HepG2 (cell line): ENCODE measurements around the gene MRPL54. TPM values are rescaled to one million over a fixed set of nuclear protein-coding genes. Genes with fewer than 3 reads are reported as not detected.

Experiments used
- ATAC-seq: fragments of 200-7000 bp; cut with Tn5 transposase; 3 replicates; pipeline ENCODE4 v1.9.1; 2020; ENCODE audit warnings: mild to moderate bottlenecking, moderate library complexity
- BruUV-seq: library from RNA; stranded (reverse); fragments of 400-500 nt; replicated peaks from 2 replicates; lab custom pipeline; 2021; lab: Mats Ljungman, UMichigan
- CTCF ChIA-PET: fragments of 300-600 bp; formaldehyde crosslinking; extraction: SDS; loops from one replicate; lab custom pipeline; 2021; ENCODE audit warnings: low total read pairs, inconsistent platforms, low intra/inter-chr PET ratio; lab: Yijun Ruan, JAX
- POLR2A ChIA-PET: fragments of 350-600 bp; sonication (Branson Sonifier 250); formaldehyde crosslinking; loops from one replicate; lab custom pipeline; 2020; ENCODE audit warnings: antibody characterized with exemption, inconsistent platforms; lab: Yijun Ruan, JAX
- DNase-seq: peaks from one replicate; pipeline ENCODE4 v3.0.0-alpha.2; 2015; ENCODE audit warnings: low spot score
- FAIRE-seq: peaks from 3 replicates; lab custom pipeline; 2011; peaks lifted over from hg19 to GRCh38; lab: Jason Lieb, UNC
- H2AFZ ChIP-seq: one replicate; pipeline ENCODE4 v1.6.1; 2011; ENCODE audit warnings: low read length, inconsistent platforms
- H3K27ac ChIP-seq: fragments of 300-600 bp; 3 replicates; pipeline ENCODE4 v1.8.0; 2011; ENCODE audit warnings: mixed run types, mild to moderate bottlenecking, mixed read lengths, low read length, inconsistent platforms; ENCODE audit not compliant: insufficient read depth; ENCODE audit errors: extremely low read length
- H3K27me3 ChIP-seq, 2 experiments: fragments of 200-600 bp in 1 of 2; 2 replicates in 1 of 2; 3 replicates in 1 of 2; pipeline versions ENCODE4 v1.6.0 to v1.8.0; 2011; ENCODE audit warnings: low read length in 2 of 2, mild to moderate bottlenecking in 2 of 2, moderate library complexity in 2 of 2, inconsistent platforms in 1 of 2; ENCODE audit not compliant: insufficient read depth in 2 of 2, control insufficient read depth in 1 of 2
- H3K36me3 ChIP-seq, 2 experiments: fragments of 200-600 bp in 1 of 2; replicated peaks in 1 of 2; 2 replicates in 1 of 2; 3 replicates in 1 of 2; pipeline versions ENCODE4 v1.5.1 to v1.8.0; 2011; ENCODE audit warnings: low read length in 2 of 2, inconsistent platforms in 1 of 2; ENCODE audit not compliant: insufficient read depth in 2 of 2, control insufficient read depth in 1 of 2
- H3K4me1 ChIP-seq: 2 replicates; pipeline ENCODE4 v1.5.1; 2012; ENCODE audit warnings: low read length, inconsistent platforms; ENCODE audit not compliant: insufficient read depth
- H3K4me2 ChIP-seq: 2 replicates; pipeline ENCODE4 v1.6.0; 2011; ENCODE audit warnings: low read depth, low read length, inconsistent platforms
- H3K4me3 ChIP-seq, 3 experiments: fragments of 200-600 bp in 1 of 3; sonication (generic), shearing (Covaris generic) in 1 of 3; replicated peaks in 1 of 3; 2 replicates each; pipeline ENCODE4 v1.5.1; 2011 to 2016; ENCODE audit warnings: low read length in 3 of 3, inconsistent platforms in 2 of 3, low read depth in 2 of 3, mild to moderate bottlenecking in 2 of 3, control low read depth in 1 of 3, mixed read lengths in 1 of 3; ENCODE audit not compliant: insufficient read depth in 1 of 3
- H3K79me2 ChIP-seq: one replicate; pipeline ENCODE4 v1.6.1; 2011; ENCODE audit warnings: low read length, inconsistent platforms; ENCODE audit not compliant: insufficient read depth
- H3K9ac ChIP-seq: 2 replicates; pipeline ENCODE4 v1.6.0; 2011; ENCODE audit warnings: mild to moderate bottlenecking, low read depth, low read length, inconsistent platforms; ENCODE audit not compliant: insufficient read depth
- H3K9me3 ChIP-seq: 2 replicates; pipeline ENCODE4 v1.5.1; 2012; ENCODE audit warnings: mild to moderate bottlenecking, low read length
- H4K20me1 ChIP-seq: 2 replicates; pipeline ENCODE4 v1.6.0; 2011; ENCODE audit warnings: inconsistent platforms, mild to moderate bottlenecking, low read length, moderate library complexity; ENCODE audit not compliant: insufficient read depth
- ATF1 ChIP-seq: IDR thresholded peaks from 2 replicates; pipeline ENCODE4 v1.6.1; 2016; ENCODE audit warnings: mild to moderate bottlenecking, control low read depth
- CCDC6 ChIP-seq: sonication (generic); formaldehyde crosslinking; IDR thresholded peaks from 2 replicates; pipeline ENCODE4 v1.8.1; 2022; ENCODE audit warnings: mild to moderate bottlenecking, missing genetic modification reagents, moderate library complexity
- HDAC2 ChIP-seq: sonication (generic); formaldehyde crosslinking; IDR thresholded peaks from 2 replicates; pipeline ENCODE4 v1.4.0; 2020; ENCODE audit warnings: missing genetic modification reagents
- HNRNPUL1 ChIP-seq: fragments of 200-400 bp; formaldehyde crosslinking; IDR thresholded peaks from 2 replicates; pipeline ENCODE4 v1.6.1; 2017; ENCODE audit warnings: low read depth, mild to moderate bottlenecking, low read length, moderate library complexity
- JARID2 ChIP-seq: sonication (generic); formaldehyde crosslinking; IDR thresholded peaks from 2 replicates; pipeline ENCODE4 v1.8.1; 2023; ENCODE audit warnings: missing genetic modification reagents, inconsistent platforms; ENCODE audit not compliant: insufficient replicate concordance
- JUND ChIP-seq: sonication (generic); formaldehyde crosslinking; IDR thresholded peaks from 2 replicates; pipeline ENCODE4 v1.8.0; 2022; ENCODE audit warnings: mild to moderate bottlenecking, missing genetic modification reagents
- NFIB ChIP-seq: sonication (generic); formaldehyde crosslinking; IDR thresholded peaks from 2 replicates; pipeline ENCODE4 v1.9.0; 2021; ENCODE audit warnings: missing genetic modification reagents, mild to moderate bottlenecking, borderline replicate concordance
- PHF5A ChIP-seq: IDR thresholded peaks from one replicate; pipeline ENCODE4 v1.6.1; 2018; ENCODE audit warnings: low read depth, missing genetic modification reagents; ENCODE audit not compliant: unreplicated experiment
- TBP ChIP-seq: sonication (generic); formaldehyde crosslinking; IDR thresholded peaks from 2 replicates; pipeline ENCODE4 v1.5.0; 2020; ENCODE audit warnings: missing genetic modification reagents
- ZNF10 ChIP-seq: sonication (generic); formaldehyde crosslinking; IDR thresholded peaks from 2 replicates; pipeline ENCODE4 v1.4.0; 2020; ENCODE audit warnings: mild to moderate bottlenecking, low read depth, missing genetic modification reagents, borderline replicate concordance
- ZNF614 ChIP-seq: IDR thresholded peaks from 2 replicates; pipeline ENCODE4 v1.6.1; 2018; ENCODE audit warnings: missing biosample characterization, missing genetic modification reagents, inconsistent platforms, borderline replicate concordance
- ZNF839 ChIP-seq: sonication (generic); formaldehyde crosslinking; IDR thresholded peaks from 2 replicates; pipeline ENCODE4 v1.4.0; 2020; ENCODE audit warnings: missing genetic modification reagents, mild to moderate bottlenecking, borderline replicate concordance
- WGBS: methylation state at CpG from one replicate; pipeline ENCODE4 v1.1.6; 2017; ENCODE audit warnings: low lambda C conversion rate; 5-methylcytosine and 5-hydroxymethylcytosine counted together
- in situ Hi-C: cut with HindIII; loops from 2 replicates; pipeline ENCODE4 v1.10.0; 2017; ENCODE audit warnings: low pct_unique_long_range_greater_than_20kb; ENCODE audit not compliant: extremely low pct_ligation_motif_present
- intact Hi-C: fragments of 100-400 bp; cut with micrococcal nuclease; formaldehyde crosslinking; loops from one replicate; pipeline ENCODE4 v1.10.0; 2022; ENCODE audit not compliant: unreplicated experiment
- polyA plus RNA-seq, 8 experiments: library from polyadenylated mRNA; depleted of rRNA in 3 of 8; stranded (reverse) in 7 of 8; unstranded in 1 of 8; fragments of >200 nt; fragmentation: Illumina TruSeq in 4 of 8; extraction: Trizol in 4 of 8; gene quantifications; 2 replicates each; pipeline versions ENCODE4 v1.2.1 to v1.2.3, GENCODE V29; 2011 to 2016; ENCODE audit warnings: low read depth in 4 of 8, missing spikeins in 1 of 8, mixed read lengths in 1 of 8; ENCODE audit not compliant: insufficient read depth in 1 of 8
- total RNA-seq, 5 experiments: library from RNA; depleted of rRNA; stranded (reverse); fragments of >200 nt; fragmentation: Illumina TruSeq; extraction: Trizol; gene quantifications; 2 replicates each; pipeline ENCODE4 v1.2.3, GENCODE V29; 2016; ENCODE audit warnings: low read depth in 1 of 5

MRPL54 gene
- total and polyA plus RNA-seq, 2 of the 13 experiments (the other 11 are each of a cell fraction or from before 2014, with no cell fraction given): 36.8 to 66.9 TPM

DNA sequence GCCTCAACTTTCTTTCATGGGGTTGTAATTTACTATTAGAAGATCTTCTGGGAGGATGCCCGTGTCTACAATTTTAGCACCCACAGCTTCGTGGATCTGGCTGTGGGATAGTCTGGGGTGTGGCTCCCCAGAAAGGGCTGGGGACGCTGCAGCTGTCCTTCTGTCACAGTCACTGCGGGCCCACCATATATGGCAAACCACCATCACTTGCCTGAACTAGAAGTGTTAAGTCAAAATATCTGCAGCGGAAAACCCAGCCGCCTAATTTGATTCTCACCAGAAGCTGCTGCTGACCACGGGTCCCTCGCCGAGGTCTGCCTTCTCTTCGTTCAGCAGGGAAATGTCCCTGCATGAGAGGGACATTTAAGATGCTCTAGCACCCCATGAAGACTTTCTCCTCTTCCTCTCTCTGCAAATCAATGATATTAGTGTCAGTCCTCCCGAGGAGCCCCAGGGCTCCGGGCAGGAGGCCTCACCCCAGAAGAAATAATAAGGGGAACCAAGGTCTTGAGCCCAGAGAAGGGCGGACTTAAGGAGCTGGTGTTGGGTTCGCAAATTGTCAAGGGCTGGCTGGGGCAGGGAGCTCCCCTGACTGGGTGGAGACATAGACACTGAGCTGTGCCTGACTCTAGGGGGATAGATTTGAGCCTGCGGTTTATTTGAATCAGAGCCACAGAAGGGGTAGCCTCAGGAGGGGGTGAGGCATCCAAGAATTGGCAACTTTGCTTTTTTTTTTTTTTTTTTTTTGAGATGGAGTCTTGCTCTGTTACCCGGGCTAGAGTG, 26.7 kb downstream of the MRPL54 start:
- no peak overlapping the region for H3K4me2 ChIP-seq
- H3K9me3 ChIP-seq: no peaks in the 10 kb centered on the region
- in situ Hi-C loops (no loop called here), intact Hi-C loops (no loop called here)
- H3K36me3 ChIP-seq: no peaks in the 10 kb centered on the region
- H4K20me1 ChIP-seq: no peaks in the 10 kb centered on the region
- ChIA-PET CTCF (no interaction called here), POLR2A (interaction anchor here (0.8 kb wide), 1 partner anchor 26 kb away, joined by 3 read pairs; no protein-coding TSS in a partner anchor)
- no peak overlapping the region for H2AFZ ChIP-seq
- no peaks in the 10 kb centered on the region for H3K4me1 ChIP-seq
- peaks cover 12 to 31% of the 10 kb centered on the region in 2 experiments; a peak in 4 of 5 replicates for H3K27me3 ChIP-seq
- TF ChIP-seq ATF1 (CRISPR knock-in tag): no peak
- TF ChIP-seq HNRNPUL1: no peak
- TF ChIP-seq CCDC6 (CRISPR knock-in tag): no peak
- TF ChIP-seq ZNF839 (CRISPR knock-in tag): no peak
- TF ChIP-seq JARID2 (CRISPR knock-in tag): no peak
- no peak for TF ChIP-seq NFIB (CRISPR knock-in tag)
- TF ChIP-seq TBP (CRISPR knock-in tag): no peak
- no peak for TF ChIP-seq HDAC2
- no peak for TF ChIP-seq JUND (CRISPR knock-in tag)
- no peak for TF ChIP-seq ZNF614
- TF ChIP-seq ZNF10 (CRISPR knock-in tag): no peak
- no peak for TF ChIP-seq PHF5A (CRISPR knock-in tag)
- TF ChIP-seq, all 625 proteins: peak for 0
- WGBS: 11% methylated on average over 9 of the region's 16 CpGs
- no TSS peak for BruUV-seq
- FAIRE-seq: no peak
- ATAC-seq: no peak
- H3K27ac ChIP-seq: no peak overlapping the region
- no peak overlapping the region for H3K9ac ChIP-seq
- H3K4me3 ChIP-seq: no peak overlapping the region
- DNase-seq: no peak
- H3K79me2 ChIP-seq: no peaks in the 10 kb centered on the region
